ENCODE results near the gene MTFR1L. TPM values are rescaled to one million over a fixed set of nuclear protein-coding genes. Genes with fewer than 3 reads are reported as not detected.

The MTFR1L gene
- total RNA-seq = 10 to 100 TPM; 27.7 to 30.8 TPM

DNA sequence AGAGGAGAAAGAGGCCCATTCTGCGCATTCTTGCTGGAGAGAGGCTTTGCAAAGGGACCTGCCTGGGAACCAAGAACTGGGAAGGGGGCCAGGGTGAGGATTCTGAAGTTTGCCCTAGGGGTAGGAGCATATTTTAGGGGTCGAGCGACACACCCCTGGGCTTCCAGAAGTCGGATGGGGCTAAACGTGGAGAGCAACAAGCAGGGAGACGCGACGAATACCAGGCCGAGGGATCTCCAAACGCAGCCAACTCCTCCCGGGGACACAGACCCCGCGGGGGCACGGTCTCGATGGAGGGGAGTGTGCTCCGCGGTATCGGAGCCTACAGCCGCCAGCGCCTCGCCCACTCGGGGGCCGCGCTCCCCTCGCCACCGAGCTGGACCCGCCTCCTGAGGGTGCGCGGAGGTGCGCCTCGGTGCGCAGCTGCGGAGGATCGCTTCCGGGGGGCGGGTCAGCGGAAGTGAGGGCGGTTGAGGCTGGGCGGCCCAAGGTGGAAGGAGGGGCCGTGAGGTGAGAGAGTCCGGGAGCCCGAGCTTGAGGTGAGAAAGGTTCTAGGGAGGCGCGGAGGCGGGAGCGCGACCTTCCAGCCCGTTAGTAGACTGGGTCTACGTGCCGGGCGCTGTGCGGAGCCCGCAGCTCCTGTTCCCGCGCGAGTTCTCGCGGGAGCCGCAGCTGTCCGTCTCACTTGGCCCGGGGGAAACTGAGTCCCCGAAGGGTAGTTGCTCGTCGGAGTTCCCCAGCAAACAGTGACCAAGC, at the start of gene MTFR1L:
TSS of gene MTFR1L (plus strand) at position 464 of the 756 bp plus-strand sequence. CDS start 3,151 bp downstream, outside the sequence.
- no peaks in the 10 kb centered on the region for H3K27me3 Mint-ChIP-seq
- peak within 1 kb of the TSS; percentile 87 for H3K4me3 Mint-ChIP-seq
- H3K9me3 Mint-ChIP-seq (ENCODE audit: low read depth) = no peaks in the 10 kb centered on the region
- H3K36me3 Mint-ChIP-seq (ENCODE audit: low read depth) = peaks cover 4% of the 10 kb centered on the region
- ATAC-seq = peak; percentile 92
- peak within 1 kb of the TSS; percentile 93 for H3K27ac Mint-ChIP-seq
- H3K4me1 Mint-ChIP-seq = peaks cover 33% of the 10 kb centered on the region
- intact Hi-C loops (cut with DNase I, micrococcal nuclease) = loop anchor here (1.0 to 10.0 kb wide), 12 partner anchors 40 to 575 kb away; partner anchors contain the start of genes PAFAH2 (in 2 of the 2), AUNIP (in 1 of the 2), LDLRAP1 (in 1 of the 2) and MACO1 (in 1 of the 2)
- POLR2A ChIA-PET = interaction anchor here (0.6 to 1.1 kb wide), 5 partner anchors 58 to 417 kb away, joined by 3 to 4 read pairs (median 3); no protein-coding TSS in a partner anchor
- CTCF ChIA-PET = interaction anchor here (0.6 to 1.5 kb wide), 9 partner anchors 33 to 300 kb away, joined by 3 to 5 read pairs (median 3); partner anchors contain the start of gene PAFAH2
- peak; percentile 97 for DNase-seq

DNA sequence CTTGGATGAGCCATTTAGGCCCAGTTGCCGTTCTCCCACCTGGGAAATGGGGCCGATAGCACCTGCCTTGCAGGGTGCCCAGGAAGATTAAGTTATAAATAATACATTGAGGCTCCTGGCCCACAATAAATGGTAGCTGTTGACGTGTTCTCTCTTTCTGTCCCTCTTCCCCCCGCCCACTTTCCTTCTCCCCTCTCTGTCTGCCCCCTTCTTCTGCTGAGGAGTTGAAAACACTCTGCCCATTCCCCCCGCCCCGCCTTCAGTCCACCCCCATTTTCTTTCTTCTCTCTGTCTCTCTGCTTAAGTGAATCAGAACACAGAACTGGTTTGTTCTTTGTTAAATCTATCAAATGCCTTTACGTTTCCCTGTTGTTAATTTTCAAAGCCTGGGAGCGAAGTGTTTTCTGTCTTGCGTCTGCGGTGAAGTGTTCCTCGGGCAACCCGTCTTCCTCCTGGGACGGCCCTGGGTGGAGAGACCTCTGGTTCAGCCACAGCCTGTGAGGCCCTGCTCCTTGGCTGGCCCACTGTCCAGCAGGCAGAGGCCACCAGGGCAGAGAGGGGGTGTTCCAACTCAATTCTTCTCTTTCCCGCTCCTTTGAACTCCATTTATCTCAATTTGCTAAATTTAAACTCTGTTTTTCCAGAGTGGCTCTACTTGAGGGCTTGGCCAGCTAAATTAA, 49.1 kb upstream of the MTFR1L start:
- CTCF ChIA-PET = interaction anchor here (0.7 to 1.4 kb wide), 5 partner anchors 9 to 151 kb away, joined by 3 to 5 read pairs (median 4); no protein-coding TSS in a partner anchor
- Mint-ChIP-seq H3K4me3 (peak overlapping the region; percentile 37), H3K27ac (peak overlapping the region; percentile 67), H3K9me3 (ENCODE audit: low read depth) (no peaks in the 10 kb centered on the region), H3K27me3 (no peaks in the 10 kb centered on the region), H3K4me1 (peaks cover 85% of the 10 kb centered on the region), H3K36me3 (ENCODE audit: low read depth) (peaks cover 17% of the 10 kb centered on the region)
- intact Hi-C loops (cut with DNase I, micrococcal nuclease) = no loop called here
- no peak for DNase-seq
- POLR2A ChIA-PET = interaction anchor here (0.6 kb wide), 1 partner anchor 726 kb away, joined by 3 read pairs; no protein-coding TSS in a partner anchor
- ATAC-seq = no peak

DNA sequence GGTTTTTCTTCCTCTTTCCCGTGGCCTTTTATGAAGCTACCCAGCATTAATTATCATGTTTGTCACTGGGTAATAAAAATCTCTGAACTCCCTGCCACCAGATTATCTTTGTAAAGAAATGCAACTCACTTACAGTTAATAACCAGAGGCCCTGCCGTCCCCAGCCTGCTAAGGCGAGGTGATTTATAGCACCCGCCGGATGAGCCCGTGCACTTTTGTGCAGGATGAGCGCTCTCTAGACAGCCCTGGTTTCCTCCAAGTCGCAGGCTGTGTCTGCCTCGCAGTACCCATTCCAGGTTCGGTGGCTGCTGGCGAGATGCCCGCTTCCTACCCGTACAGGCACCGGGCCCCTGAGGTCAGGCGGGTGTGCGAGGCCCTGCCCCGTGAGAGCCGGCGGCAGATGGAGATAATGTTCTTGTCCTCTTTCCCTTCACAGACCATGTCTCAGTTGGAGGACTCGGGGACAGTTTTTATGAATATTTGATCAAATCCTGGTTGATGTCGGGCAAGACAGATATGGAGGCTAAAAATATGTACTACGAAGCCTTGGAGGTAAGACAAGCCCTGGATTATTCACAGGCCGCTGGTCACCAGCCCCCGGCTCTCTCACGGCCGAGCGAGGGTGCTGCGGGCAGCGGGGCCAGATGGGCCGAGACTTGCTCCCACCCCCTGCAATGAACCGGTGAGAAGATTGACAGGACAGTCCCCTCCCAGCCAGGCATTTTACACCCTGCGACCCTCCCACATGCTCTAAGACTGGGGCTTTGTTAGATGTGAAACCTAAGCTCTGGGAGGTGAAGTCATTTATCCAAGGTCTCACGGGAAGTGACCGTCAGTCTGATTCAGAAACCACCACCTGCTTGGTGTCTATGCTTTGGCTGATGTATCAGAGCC, 48.3 kb upstream of the MTFR1L start:
- ATAC-seq = peak; percentile 27
- no peaks in the 10 kb centered on the region for H3K9me3 Mint-ChIP-seq (ENCODE audit: low read depth)
- H3K36me3 Mint-ChIP-seq (ENCODE audit: low read depth) = peaks cover 17% of the 10 kb centered on the region
- no peaks in the 10 kb centered on the region for H3K27me3 Mint-ChIP-seq
- ChIA-PET POLR2A (no interaction called here), CTCF (interaction anchor here (0.5 to 1.4 kb wide), 5 partner anchors 12 to 540 kb away, joined by 3 to 5 read pairs (median 4); no protein-coding TSS in a partner anchor)
- peak; percentile 60 for DNase-seq
- peak overlapping the region; percentile 37 for H3K4me3 Mint-ChIP-seq
- intact Hi-C loops (cut with DNase I, micrococcal nuclease) = no loop called here
- H3K4me1 Mint-ChIP-seq = peaks cover 80% of the 10 kb centered on the region
- H3K27ac Mint-ChIP-seq = peak overlapping the region; percentile 67

DNA sequence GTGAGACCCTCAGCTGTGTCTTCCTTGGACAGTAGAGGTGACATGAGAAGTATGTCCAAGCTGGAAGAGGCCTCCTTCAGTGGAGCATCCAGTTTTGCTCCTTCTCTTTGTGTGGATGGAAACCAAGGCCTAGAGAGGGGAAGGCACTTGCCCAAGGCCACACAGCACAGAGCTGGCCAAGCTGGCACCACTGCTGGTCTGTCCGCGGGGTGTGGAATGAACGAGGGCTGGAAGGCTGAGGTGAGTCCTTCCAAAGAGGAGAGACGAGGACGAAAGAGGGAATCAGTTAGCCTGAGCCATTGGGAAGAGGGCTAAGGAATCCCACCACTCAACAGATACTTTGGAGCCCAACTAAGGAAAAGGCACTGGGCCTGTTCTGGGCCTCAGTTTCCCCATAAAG, 47.6 kb upstream of the MTFR1L start:
- ATAC-seq = no peak
- POLR2A ChIA-PET = no interaction called here
- intact Hi-C loops (cut with DNase I, micrococcal nuclease) = no loop called here
- CTCF ChIA-PET = interaction anchor here (0.5 to 0.6 kb wide), 3 partner anchors 85 to 780 kb away, joined by 3 read pairs; no protein-coding TSS in a partner anchor
- H3K4me3 Mint-ChIP-seq = no peak overlapping the region
- H3K36me3 Mint-ChIP-seq (ENCODE audit: low read depth) = peaks cover 17% of the 10 kb centered on the region
- peaks cover 82% of the 10 kb centered on the region for H3K4me1 Mint-ChIP-seq
- peak overlapping the region; percentile 67 for H3K27ac Mint-ChIP-seq
- no peaks in the 10 kb centered on the region for H3K27me3 Mint-ChIP-seq
- no peaks in the 10 kb centered on the region for H3K9me3 Mint-ChIP-seq (ENCODE audit: low read depth)
- DNase-seq = no peak

DNA sequence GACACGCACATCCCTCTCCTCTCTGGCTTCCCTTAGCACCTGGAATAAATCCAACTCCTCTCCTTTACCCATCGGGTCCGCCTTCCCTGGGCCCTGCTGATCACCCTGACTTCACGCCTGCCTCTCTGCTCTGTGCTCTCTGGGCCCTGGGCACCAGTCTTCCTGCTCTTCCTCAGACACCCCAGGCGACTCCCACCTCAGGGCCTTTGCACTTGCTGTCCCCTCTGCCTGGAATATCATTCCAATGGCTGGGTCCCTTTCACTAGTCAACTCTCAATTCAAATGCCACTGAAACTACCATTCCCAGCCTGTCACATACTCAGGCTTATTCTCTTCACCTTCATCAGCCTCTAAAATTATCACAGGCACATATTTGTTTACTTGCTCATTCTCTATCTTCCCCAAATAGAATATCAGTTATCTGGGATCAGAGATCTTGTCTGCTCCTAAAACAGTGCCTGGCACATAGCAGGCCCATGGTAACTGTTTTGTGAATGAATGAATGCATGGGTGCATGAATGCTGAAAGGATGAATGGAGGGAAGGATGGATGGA, 47.0 kb upstream of the MTFR1L start:
- intact Hi-C loops (cut with DNase I, micrococcal nuclease) = no loop called here
- Mint-ChIP-seq H3K4me3 (no peak overlapping the region), H3K27ac (peak overlapping the region; percentile 30), H3K4me1 (peaks cover 83% of the 10 kb centered on the region), H3K36me3 (ENCODE audit: low read depth) (peaks cover 17% of the 10 kb centered on the region), H3K9me3 (ENCODE audit: low read depth) (no peaks in the 10 kb centered on the region), H3K27me3 (no peaks in the 10 kb centered on the region)
- ChIA-PET CTCF (interaction anchor here (0.6 to 1.0 kb wide), 3 partner anchors 14 to 781 kb away, joined by 3 read pairs; no protein-coding TSS in a partner anchor), POLR2A (no interaction called here)
- ATAC-seq = no peak
- DNase-seq = no peak

DNA sequence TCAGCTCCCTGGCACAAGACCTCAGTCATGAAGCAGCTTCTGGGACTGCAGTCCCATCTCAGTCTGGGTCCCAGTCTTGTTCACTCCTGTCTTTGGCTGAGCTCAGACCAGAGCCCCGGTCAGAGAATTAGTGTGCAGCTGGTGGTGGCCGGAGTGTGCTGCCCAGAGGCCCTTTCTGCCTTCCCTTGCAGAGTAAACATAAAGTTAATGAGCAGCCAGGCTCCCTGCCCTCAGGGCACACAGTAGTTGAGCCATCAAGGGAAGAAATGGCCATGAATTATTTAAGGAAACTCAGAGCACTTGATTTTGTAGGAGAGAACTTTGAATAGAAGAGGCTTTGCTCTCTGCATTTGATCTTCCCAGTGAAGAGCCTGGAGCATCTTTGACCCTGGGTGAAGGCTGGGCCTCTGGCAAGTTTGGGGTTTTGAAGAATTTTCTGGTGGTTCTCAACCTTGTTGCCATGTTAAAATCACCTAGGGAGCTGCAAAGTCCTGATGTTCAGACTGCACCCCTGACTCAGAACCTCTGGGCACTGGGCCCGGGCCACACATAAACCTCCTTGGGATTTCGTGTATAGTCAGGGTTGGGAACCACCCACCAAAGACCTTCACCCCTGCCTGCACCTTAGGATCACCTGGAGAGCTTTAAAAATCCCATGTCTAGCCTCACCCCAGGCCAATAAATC, 46.2 kb upstream of the MTFR1L start:
- H3K27me3 Mint-ChIP-seq = no peaks in the 10 kb centered on the region
- ATAC-seq (no peak), DNase-seq (no peak)
- H3K9me3 Mint-ChIP-seq (ENCODE audit: low read depth) = no peaks in the 10 kb centered on the region
- peak overlapping the region; percentile 76 for H3K27ac Mint-ChIP-seq
- peaks cover 90% of the 10 kb centered on the region for H3K4me1 Mint-ChIP-seq
- peak overlapping the region; percentile 57 for H3K4me3 Mint-ChIP-seq
- CTCF ChIA-PET = interaction anchor here (0.6 to 1.3 kb wide), 6 partner anchors 14 to 1224 kb away, joined by 3 to 5 read pairs (median 4); no protein-coding TSS in a partner anchor
- intact Hi-C loops (cut with DNase I, micrococcal nuclease) = loop anchor here (2.0 kb wide), 3 partner anchors 97 to 165 kb away; partner anchors contain the start of gene MAN1C1 (in 1 of the 2)
- H3K36me3 Mint-ChIP-seq (ENCODE audit: low read depth) = peaks cover 17% of the 10 kb centered on the region
- POLR2A ChIA-PET = interaction anchor here (0.6 to 1.4 kb wide), 4 partner anchors 15 to 865 kb away, joined by 3 to 4 read pairs (median 4); no protein-coding TSS in a partner anchor

DNA sequence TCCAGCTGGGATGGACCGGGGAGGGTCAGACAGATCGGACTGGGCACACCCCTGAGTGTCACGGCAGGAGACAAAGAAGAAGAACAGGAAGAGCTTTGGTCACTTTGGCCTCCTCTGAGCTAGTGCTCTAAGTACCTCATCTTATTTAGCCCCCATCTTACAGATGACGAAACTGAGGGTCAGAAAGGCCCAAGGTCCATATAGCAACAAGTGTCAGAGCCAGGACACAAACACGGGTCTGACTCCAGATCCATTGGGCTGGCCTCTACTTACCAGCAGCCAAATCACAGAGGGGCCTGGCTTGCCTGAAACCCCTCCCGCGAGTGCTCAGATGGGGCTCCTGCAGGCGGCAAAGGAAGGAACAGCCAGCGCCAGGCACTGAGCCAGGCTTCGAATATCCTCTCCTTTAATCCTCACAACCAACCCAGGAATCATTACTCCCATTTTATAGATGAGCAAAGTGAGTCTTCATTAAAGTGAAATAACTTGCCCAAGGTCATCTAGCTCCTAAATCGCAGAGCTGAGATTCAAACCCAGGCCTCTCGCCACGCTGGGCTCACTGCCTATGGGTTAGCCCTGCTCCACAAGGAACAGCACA, 45.4 kb upstream of the MTFR1L start:
- Mint-ChIP-seq H3K9me3 (ENCODE audit: low read depth) (no peaks in the 10 kb centered on the region), H3K36me3 (ENCODE audit: low read depth) (peaks cover 17% of the 10 kb centered on the region), H3K4me3 (peak overlapping the region; percentile 57), H3K27ac (peak overlapping the region; percentile 76), H3K27me3 (no peaks in the 10 kb centered on the region), H3K4me1 (peaks cover 85% of the 10 kb centered on the region)
- ATAC-seq (no peak), DNase-seq (no peak)
- ChIA-PET CTCF (interaction anchor here (0.6 to 1.3 kb wide), 6 partner anchors 15 to 1223 kb away, joined by 3 to 6 read pairs (median 4); no protein-coding TSS in a partner anchor), POLR2A (interaction anchor here (1.2 to 1.4 kb wide), 3 partner anchors 14 to 131 kb away, joined by 3 to 4 read pairs (median 3); no protein-coding TSS in a partner anchor)
- intact Hi-C loops (cut with DNase I, micrococcal nuclease) = loop anchor here (2.0 kb wide), 3 partner anchors 98 to 166 kb away; partner anchors contain the start of gene MAN1C1 (in 1 of the 2)

DNA sequence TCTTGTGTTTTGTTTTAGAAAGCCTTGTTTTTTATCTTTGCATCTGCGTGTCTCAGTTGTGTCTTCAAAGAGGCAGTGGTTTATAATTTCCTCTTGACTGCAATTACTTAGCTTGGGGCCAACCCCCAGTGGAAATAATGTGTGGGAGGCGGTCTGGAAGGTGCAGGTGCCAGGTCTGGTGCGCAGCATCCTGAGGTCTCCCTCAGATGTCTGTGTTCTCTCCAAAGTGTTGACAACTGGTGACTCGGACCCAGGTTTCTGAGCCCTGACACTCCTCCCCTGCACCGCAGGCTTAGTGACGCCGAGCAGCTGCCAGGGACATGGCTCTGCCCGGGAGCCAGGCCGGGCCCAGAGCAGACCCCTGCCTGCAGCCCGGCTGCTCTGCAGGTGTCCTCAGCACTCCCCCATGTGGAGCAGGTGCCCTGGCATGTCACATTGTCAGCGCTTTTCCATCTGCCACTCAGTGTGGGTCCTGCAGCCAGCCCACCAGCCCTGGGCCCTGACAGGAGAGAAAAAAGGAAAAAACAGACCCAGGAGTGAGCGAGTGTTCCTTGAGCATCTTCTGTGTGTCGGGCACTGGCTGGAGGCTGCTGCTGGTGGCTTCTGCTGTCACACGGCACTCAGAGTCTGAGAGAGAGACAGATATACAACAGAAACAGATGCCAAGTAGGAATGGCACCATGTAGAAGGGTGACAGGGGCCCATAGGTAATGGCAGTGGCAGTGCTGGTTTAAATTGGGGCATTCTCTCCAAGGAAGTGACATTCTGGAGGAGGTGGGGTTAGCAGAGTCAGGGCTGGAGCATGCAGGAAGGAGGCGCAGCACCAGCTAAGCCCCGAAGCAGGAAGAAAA, 44.6 kb upstream of the MTFR1L start:
- Mint-ChIP-seq H3K9me3 (ENCODE audit: low read depth) (no peaks in the 10 kb centered on the region), H3K36me3 (ENCODE audit: low read depth) (peaks cover 17% of the 10 kb centered on the region), H3K27ac (peak overlapping the region; percentile 84), H3K4me1 (peaks cover 80% of the 10 kb centered on the region), H3K4me3 (peak overlapping the region; percentile 57), H3K27me3 (no peaks in the 10 kb centered on the region)
- peak; percentile 85 for ATAC-seq
- CTCF ChIA-PET = interaction anchor here (0.6 to 1.2 kb wide), 4 partner anchors 16 to 166 kb away, joined by 3 to 6 read pairs (median 4); no protein-coding TSS in a partner anchor
- POLR2A ChIA-PET = interaction anchor here (0.5 to 1.4 kb wide), 5 partner anchors 10 to 132 kb away, joined by 3 to 4 read pairs (median 3); no protein-coding TSS in a partner anchor
- DNase-seq = peak; percentile 94
- intact Hi-C loops (cut with DNase I, micrococcal nuclease) = loop anchor here (1.0 to 2.0 kb wide), 6 partner anchors 21 to 166 kb away; partner anchors contain the start of gene MAN1C1 (in 1 of the 2)

DNA sequence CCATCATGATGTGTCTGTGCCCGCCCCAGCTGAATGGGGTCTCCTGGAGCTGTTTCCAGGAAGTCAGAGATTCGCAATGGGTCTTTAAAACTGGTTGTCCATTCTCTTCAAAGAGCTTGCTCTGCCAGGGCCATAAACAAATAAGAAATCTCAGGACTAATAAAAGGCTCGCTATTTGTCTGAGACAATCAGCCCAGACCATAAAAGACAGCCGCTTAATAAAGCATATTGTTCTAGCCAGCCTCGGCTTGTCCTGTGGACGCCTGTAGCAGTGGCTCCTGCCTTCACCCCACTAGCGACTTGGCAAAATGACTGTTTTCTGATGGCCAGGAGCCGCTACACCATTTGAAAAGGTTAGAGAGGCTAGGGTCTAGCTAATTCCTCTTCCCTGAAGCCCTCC, 40.4 kb upstream of the MTFR1L start:
- no peaks in the 10 kb centered on the region for H3K36me3 Mint-ChIP-seq (ENCODE audit: low read depth)
- ATAC-seq (no peak), DNase-seq (no peak)
- CTCF ChIA-PET = interaction anchor here (0.6 kb wide), 2 partner anchors 9 to 54 kb away, joined by 3 to 4 read pairs; no protein-coding TSS in a partner anchor
- H3K27me3 Mint-ChIP-seq = no peaks in the 10 kb centered on the region
- peaks cover 40% of the 10 kb centered on the region for H3K4me1 Mint-ChIP-seq
- intact Hi-C loops (cut with DNase I, micrococcal nuclease) = no loop called here
- H3K27ac Mint-ChIP-seq = no peak overlapping the region
- POLR2A ChIA-PET = no interaction called here
- H3K4me3 Mint-ChIP-seq = no peak overlapping the region
- H3K9me3 Mint-ChIP-seq (ENCODE audit: low read depth) = no peaks in the 10 kb centered on the region

All from activated CD4-positive, alpha-beta T cell treated with anti-CD3 and anti-CD28 coated beads for 36 hours (primary cell).